ENCODE data around the gene NCAPD3. TPM values are rescaled to one million over a fixed set of nuclear protein-coding genes. Genes with fewer than 3 reads are reported as not detected.

The NCAPD3 gene
- total and polyA plus RNA-seq, 2 donors (not counting 3 experiments of a cell fraction or from before 2014, with no cell fraction given): 22.6 to 43.8 TPM

- Histone ChIP-seq H3K36me3 (ENCODE audit: control insufficient read depth in 2 of 2, extremely low read depth in 1 of 2, insufficient read depth in 2 of 2, low read length in 2 of 2) (peaks cover 3 to 32% of the 10 kb centered on the region in 2 experiments), H3K4me3 (replicated peaks in 1 of 3; ENCODE audit: insufficient read depth in 1 of 3, low read depth in 1 of 3, low read length in 3 of 3) (no peak overlapping the region), H3K4me2 (ENCODE audit: insufficient read depth, low read length) (no peak overlapping the region), H2AFZ (ENCODE audit: low read depth, low read length) (no peak overlapping the region), H3K9ac (replicated peaks; ENCODE audit: extremely low read depth, insufficient read depth, low read length) (no peak overlapping the region), H3K4me1 (ENCODE audit: control insufficient read depth, extremely low read depth, insufficient read depth, low read length) (peaks cover 11% of the 10 kb centered on the region), H3K79me2 (ENCODE audit: control insufficient read depth, insufficient read depth, low read length) (peaks cover 6% of the 10 kb centered on the region), H3K27ac (ENCODE audit: insufficient read depth, low read depth, low read length) (no peak overlapping the region), H4K20me1 (replicated peaks; ENCODE audit: control insufficient read depth, extremely low read depth, insufficient read depth, low read length) (no peaks in the 10 kb centered on the region), H3K27me3 (ENCODE audit: control insufficient read depth in 2 of 2, insufficient read depth in 2 of 2, low read length in 2 of 2) (no peaks in the 10 kb centered on the region), H3K9me3 (replicated peaks; ENCODE audit: control insufficient read depth, insufficient read depth, low read length) (no peaks in the 10 kb centered on the region), H3K9me1 (replicated peaks; ENCODE audit: control insufficient read depth, extremely low read depth, insufficient read depth, low read length) (no peaks in the 10 kb centered on the region)
- dilution Hi-C loops (cut with MboI; ENCODE audit: extremely low pct_ligation_motif_present, low sequenced_read_pairs): no loop called here
- intact Hi-C loops (cut with micrococcal nuclease): loop anchor here (5.0 kb wide), 2 partner anchors 82 to 213 kb away; partner anchors contain the start of gene GLB1L2
- FAIRE-seq: no peak
- ChIA-PET CTCF (interaction anchor here (1.4 kb wide), 1 partner anchor 11 kb away, joined by 5 read pairs; no protein-coding TSS in a partner anchor), POLR2A (no interaction called here)
- no TSS peak for BruUV-seq (replicated peaks)
- no peak for DNase-seq (ENCODE audit: low read depth, low spot score)
- TF ChIP-seq EZH2 (IDR thresholded peaks at IDR 0.05; ENCODE audit: borderline replicate concordance, low read depth, low read length, severe bottlenecking): no peak
These were observed 26.5 kb upstream of the NCAPD3 start for GRCh38 chr11:134250246-134250645.

DNA sequence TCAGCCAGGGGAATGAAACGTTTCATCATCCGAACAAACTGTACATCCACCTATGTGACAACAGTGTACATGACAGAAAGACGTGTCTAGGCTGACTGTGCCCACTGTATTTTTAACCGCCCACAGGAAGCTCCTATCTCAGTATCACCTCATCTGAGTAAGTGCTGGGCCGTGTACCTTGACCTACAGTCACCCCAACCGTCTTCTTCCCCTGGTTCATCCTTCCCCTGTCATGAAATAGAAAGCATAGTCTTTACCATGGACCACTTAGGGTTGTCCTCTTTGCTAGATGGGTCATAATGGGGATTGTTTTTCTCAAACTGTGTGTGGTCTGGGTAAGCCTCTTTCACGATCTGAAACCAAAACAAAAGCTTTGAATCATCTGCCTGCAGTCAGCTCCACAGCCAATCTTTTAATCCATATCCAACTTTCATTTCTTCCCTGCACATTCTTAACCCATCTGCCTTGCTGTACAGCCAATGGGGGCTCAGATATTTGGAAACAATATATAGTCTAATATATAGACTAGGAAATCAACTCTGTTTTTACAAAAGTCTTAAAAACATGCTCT lies 25.2 kb upstream of the NCAPD3 start:
- CTCF ChIA-PET: interaction anchor here (0.7 kb wide), 1 partner anchor 210 kb away, joined by 4 read pairs; no protein-coding TSS in a partner anchor
- Histone ChIP-seq H3K9me3 (replicated peaks; ENCODE audit: control insufficient read depth, insufficient read depth, low read length) (no peaks in the 10 kb centered on the region), H3K9ac (replicated peaks; ENCODE audit: extremely low read depth, insufficient read depth, low read length) (no peak overlapping the region), H4K20me1 (replicated peaks; ENCODE audit: control insufficient read depth, extremely low read depth, insufficient read depth, low read length) (no peaks in the 10 kb centered on the region), H3K36me3 (ENCODE audit: control insufficient read depth in 2 of 2, extremely low read depth in 1 of 2, insufficient read depth in 2 of 2, low read length in 2 of 2) (peaks cover 3 to 41% of the 10 kb centered on the region in 2 experiments), H2AFZ (ENCODE audit: low read depth, low read length) (no peak overlapping the region), H3K27me3 (ENCODE audit: control insufficient read depth in 2 of 2, insufficient read depth in 2 of 2, low read length in 2 of 2) (no peaks in the 10 kb centered on the region), H3K4me1 (ENCODE audit: control insufficient read depth, extremely low read depth, insufficient read depth, low read length) (peaks cover 6% of the 10 kb centered on the region), H3K79me2 (ENCODE audit: control insufficient read depth, insufficient read depth, low read length) (peaks cover 1% of the 10 kb centered on the region), H3K4me2 (ENCODE audit: insufficient read depth, low read length) (no peak overlapping the region), H3K9me1 (replicated peaks; ENCODE audit: control insufficient read depth, extremely low read depth, insufficient read depth, low read length) (no peaks in the 10 kb centered on the region), H3K4me3 (replicated peaks in 1 of 3; ENCODE audit: insufficient read depth in 1 of 3, low read depth in 1 of 3, low read length in 3 of 3) (no peak overlapping the region), H3K27ac (ENCODE audit: insufficient read depth, low read depth, low read length) (no peak overlapping the region)
- FAIRE-seq (no peak), DNase-seq (ENCODE audit: low read depth, low spot score) (no peak)
- TF ChIP-seq POLR2A (IDR thresholded peaks at IDR 0.05; ENCODE audit: low read depth, low read length) (no peak), MYC (IDR thresholded peaks at IDR 0.05; ENCODE audit: low read depth, low read length) (no peak), POLR2AphosphoS5 (IDR thresholded peaks at IDR 0.05; ENCODE audit: insufficient read depth, low read depth, low read length) (no peak), EZH2 (IDR thresholded peaks at IDR 0.05; ENCODE audit: borderline replicate concordance, low read depth, low read length, severe bottlenecking) (no peak), FOS (IDR thresholded peaks at IDR 0.05; ENCODE audit: borderline replicate concordance, insufficient read depth, low read length) (no peak), GATA2 (IDR thresholded peaks at IDR 0.05; ENCODE audit: insufficient read depth, insufficient read length, low read depth, low read length) (no peak), JUN (IDR thresholded peaks at IDR 0.05; ENCODE audit: borderline replicate concordance, insufficient read depth, insufficient read length, low read depth) (no peak)
- TF ChIP-seq, protein P1, sequence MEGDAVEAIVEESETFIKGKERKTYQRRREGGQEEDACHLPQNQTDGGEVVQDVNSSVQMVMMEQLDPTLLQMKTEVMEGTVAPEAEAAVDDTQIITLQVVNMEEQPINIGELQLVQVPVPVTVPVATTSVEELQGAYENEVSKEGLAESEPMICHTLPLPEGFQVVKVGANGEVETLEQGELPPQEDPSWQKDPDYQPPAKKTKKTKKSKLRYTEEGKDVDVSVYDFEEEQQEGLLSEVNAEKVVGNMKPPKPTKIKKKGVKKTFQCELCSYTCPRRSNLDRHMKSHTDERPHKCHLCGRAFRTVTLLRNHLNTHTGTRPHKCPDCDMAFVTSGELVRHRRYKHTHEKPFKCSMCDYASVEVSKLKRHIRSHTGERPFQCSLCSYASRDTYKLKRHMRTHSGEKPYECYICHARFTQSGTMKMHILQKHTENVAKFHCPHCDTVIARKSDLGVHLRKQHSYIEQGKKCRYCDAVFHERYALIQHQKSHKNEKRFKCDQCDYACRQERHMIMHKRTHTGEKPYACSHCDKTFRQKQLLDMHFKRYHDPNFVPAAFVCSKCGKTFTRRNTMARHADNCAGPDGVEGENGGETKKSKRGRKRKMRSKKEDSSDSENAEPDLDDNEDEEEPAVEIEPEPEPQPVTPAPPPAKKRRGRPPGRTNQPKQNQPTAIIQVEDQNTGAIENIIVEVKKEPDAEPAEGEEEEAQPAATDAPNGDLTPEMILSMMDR (IDR thresholded peaks at IDR 0.05; ENCODE audit: extremely low read depth in 1 of 2, insufficient read depth in 1 of 2, low read depth in 1 of 2, low read length in 2 of 2): no peak
- TF ChIP-seq, protein P2, sequence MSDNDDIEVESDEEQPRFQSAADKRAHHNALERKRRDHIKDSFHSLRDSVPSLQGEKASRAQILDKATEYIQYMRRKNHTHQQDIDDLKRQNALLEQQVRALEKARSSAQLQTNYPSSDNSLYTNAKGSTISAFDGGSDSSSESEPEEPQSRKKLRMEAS (IDR thresholded peaks at IDR 0.05; ENCODE audit: insufficient read depth, insufficient read length): no peak
- intact Hi-C loops (cut with micrococcal nuclease) (no loop called here), dilution Hi-C loops (cut with MboI; ENCODE audit: extremely low pct_ligation_motif_present, low sequenced_read_pairs) (no loop called here)
- POLR2A ChIA-PET: no interaction called here
- BruUV-seq (replicated peaks): no TSS peak
